OCI-LY3 (cell line): ENCODE results near the gene CWC27.

Source experiments
- CTCF ChIP-seq: fragments of 200-600, 300-600 bp; sonication (generic); IDR thresholded peaks from 2 replicates; pipeline ENCODE4 v1.5.1; 2014; ENCODE audit warnings: antibody characterized with exemption, low read length, low read depth
- EZH2phosphoT487 ChIP-seq: fragments of 200-600 bp; shearing (Covaris generic); IDR thresholded peaks from 2 replicates; pipeline ENCODE4 v1.6.1; 2018; ENCODE audit warnings: antibody characterized with exemption, mixed run types, low read depth

GRCh38 chr5:65026816-65027548, 258.3 kb downstream of the CWC27 start:
- TF ChIP-seq CTCF (no peak), EZH2phosphoT487 (no peak)
